MM.1S (cell line): Measurements from ENCODE around the gene LRMDA.

Experiments
- DNase-seq: peaks from one replicate; pipeline ENCODE4 v3.0.0-alpha.2; 2015
- H2AFZ ChIP-seq: fragments of 300-600 bp; sonication (generic); 2 replicates; pipeline ENCODE4 v1.6.0; 2016; ENCODE audit warnings: antibody characterized with exemption, low read length
- H3F3A ChIP-seq: fragments of 300-600 bp; sonication (generic); 2 replicates; pipeline ENCODE4 v1.6.1; 2016; ENCODE audit warnings: mild to moderate bottlenecking, antibody characterized with exemption, low read length, moderate library complexity, mixed read lengths; ENCODE audit not compliant: insufficient read depth
- H3K27ac ChIP-seq: fragments of 300-600 bp; sonication (generic); 2 replicates; pipeline ENCODE4 v1.5.1; 2016; ENCODE audit warnings: mild to moderate bottlenecking, low read length
- H3K27me3 ChIP-seq: fragments of 300-600 bp; sonication (generic); replicated peaks from 2 replicates; pipeline ENCODE4 v1.6.0; 2016; ENCODE audit warnings: low read length; ENCODE audit not compliant: insufficient read depth
- H3K36me3 ChIP-seq: fragments of 300-600 bp; sonication (generic); replicated peaks from 2 replicates; pipeline ENCODE4 v1.6.1; 2016; ENCODE audit warnings: mild to moderate bottlenecking, low read length, mixed read lengths; ENCODE audit not compliant: insufficient read depth
- H3K4me1 ChIP-seq: fragments of 300-600 bp; sonication (generic); 2 replicates; pipeline ENCODE4 v1.6.1; 2016; ENCODE audit warnings: low read length, mixed read lengths
- H3K4me2 ChIP-seq: fragments of 300-600 bp; sonication (generic); 2 replicates; pipeline ENCODE4 v1.6.0; 2016; ENCODE audit warnings: low read depth, low read length
- H3K4me3 ChIP-seq: fragments of 300-600 bp; sonication (generic); 2 replicates; pipeline ENCODE4 v1.5.1; 2016; ENCODE audit warnings: low read length, mixed read lengths
- H3K79me2 ChIP-seq: fragments of 300-600 bp; sonication (generic); 2 replicates; pipeline ENCODE4 v1.6.1; 2016; ENCODE audit warnings: mixed run types, low read length, mixed read lengths
- H3K9ac ChIP-seq: fragments of 300-600 bp; sonication (generic); 2 replicates; pipeline ENCODE4 v1.6.1; 2016; ENCODE audit warnings: low read length, mixed read lengths
- H3K9me2 ChIP-seq: fragments of 300-600 bp; sonication (generic); replicated peaks from 2 replicates; pipeline ENCODE4 v1.6.1; 2016; ENCODE audit warnings: mild to moderate bottlenecking, low read length, mixed read lengths; ENCODE audit not compliant: insufficient read depth
- H3K9me3 ChIP-seq: fragments of 300-600 bp; sonication (generic); replicated peaks from 2 replicates; pipeline ENCODE4 v1.6.1; 2016; ENCODE audit warnings: mild to moderate bottlenecking, low read length, mixed read lengths; ENCODE audit not compliant: insufficient read depth
- H4K20me1 ChIP-seq: fragments of 300-600 bp; sonication (generic); 2 replicates; pipeline ENCODE4 v1.6.1; 2016; ENCODE audit warnings: mild to moderate bottlenecking, low read length, moderate library complexity, mixed read lengths; ENCODE audit not compliant: insufficient read depth
- EZH2 ChIP-seq: fragments of 300-600 bp; sonication (generic); optimal IDR thresholded peaks from 2 replicates; pipeline ENCODE3; 2017; ENCODE audit warnings: low read depth, mild to moderate bottlenecking, antibody characterized with exemption, low read length, mixed read lengths
- EZH2phosphoT487 ChIP-seq: fragments of 300-600 bp; sonication (generic); IDR thresholded peaks from 2 replicates; pipeline ENCODE4 v1.6.1; 2018; ENCODE audit warnings: antibody characterized with exemption, low read length
- TF ChIP-seq, protein P1 (sequence below): fragments of 300-600 bp; sonication (generic); IDR thresholded peaks from 2 replicates; pipeline ENCODE4 v1.5.1; 2016; ENCODE audit warnings: antibody characterized with exemption, low read length, mixed read lengths

LRMDA gene

DNA sequence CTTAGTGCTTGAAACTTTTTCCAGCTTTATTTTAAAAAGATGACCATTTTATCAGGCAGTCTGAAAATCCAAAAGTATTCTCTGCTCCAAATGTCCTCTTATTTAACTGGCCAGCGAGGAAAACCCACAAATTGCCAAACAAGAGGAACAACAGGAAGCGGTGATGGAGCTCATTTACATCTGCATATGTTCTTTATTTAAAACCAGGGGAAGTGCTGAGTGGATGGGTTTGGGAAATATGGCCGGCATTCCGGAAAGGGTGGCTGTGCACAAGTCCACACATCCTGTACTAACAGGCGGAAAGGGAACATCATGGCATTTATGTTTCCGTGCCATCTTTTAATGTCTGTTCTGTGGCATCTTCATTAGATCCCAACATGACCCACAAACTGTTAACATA lies 974.5 kb downstream of the LRMDA start:
- Histone ChIP-seq H3K4me2 (no peak overlapping the region), H3K9ac (no peak overlapping the region), H3K9me2 (no peaks in the 10 kb centered on the region), H3K9me3 (no peaks in the 10 kb centered on the region), H4K20me1 (no peaks in the 10 kb centered on the region), H3K27me3 (no peaks in the 10 kb centered on the region), H3K79me2 (no peaks in the 10 kb centered on the region), H3K36me3 (no peaks in the 10 kb centered on the region), H2AFZ (no peak overlapping the region), H3K4me1 (no peaks in the 10 kb centered on the region), H3F3A (no peaks in the 10 kb centered on the region), H3K27ac (no peak overlapping the region), H3K4me3 (no peak overlapping the region)
- DNase-seq: no peak
- TF ChIP-seq, protein P1, sequence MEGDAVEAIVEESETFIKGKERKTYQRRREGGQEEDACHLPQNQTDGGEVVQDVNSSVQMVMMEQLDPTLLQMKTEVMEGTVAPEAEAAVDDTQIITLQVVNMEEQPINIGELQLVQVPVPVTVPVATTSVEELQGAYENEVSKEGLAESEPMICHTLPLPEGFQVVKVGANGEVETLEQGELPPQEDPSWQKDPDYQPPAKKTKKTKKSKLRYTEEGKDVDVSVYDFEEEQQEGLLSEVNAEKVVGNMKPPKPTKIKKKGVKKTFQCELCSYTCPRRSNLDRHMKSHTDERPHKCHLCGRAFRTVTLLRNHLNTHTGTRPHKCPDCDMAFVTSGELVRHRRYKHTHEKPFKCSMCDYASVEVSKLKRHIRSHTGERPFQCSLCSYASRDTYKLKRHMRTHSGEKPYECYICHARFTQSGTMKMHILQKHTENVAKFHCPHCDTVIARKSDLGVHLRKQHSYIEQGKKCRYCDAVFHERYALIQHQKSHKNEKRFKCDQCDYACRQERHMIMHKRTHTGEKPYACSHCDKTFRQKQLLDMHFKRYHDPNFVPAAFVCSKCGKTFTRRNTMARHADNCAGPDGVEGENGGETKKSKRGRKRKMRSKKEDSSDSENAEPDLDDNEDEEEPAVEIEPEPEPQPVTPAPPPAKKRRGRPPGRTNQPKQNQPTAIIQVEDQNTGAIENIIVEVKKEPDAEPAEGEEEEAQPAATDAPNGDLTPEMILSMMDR: no peak
- TF ChIP-seq EZH2: no peak
- TF ChIP-seq EZH2phosphoT487: no peak

DNA sequence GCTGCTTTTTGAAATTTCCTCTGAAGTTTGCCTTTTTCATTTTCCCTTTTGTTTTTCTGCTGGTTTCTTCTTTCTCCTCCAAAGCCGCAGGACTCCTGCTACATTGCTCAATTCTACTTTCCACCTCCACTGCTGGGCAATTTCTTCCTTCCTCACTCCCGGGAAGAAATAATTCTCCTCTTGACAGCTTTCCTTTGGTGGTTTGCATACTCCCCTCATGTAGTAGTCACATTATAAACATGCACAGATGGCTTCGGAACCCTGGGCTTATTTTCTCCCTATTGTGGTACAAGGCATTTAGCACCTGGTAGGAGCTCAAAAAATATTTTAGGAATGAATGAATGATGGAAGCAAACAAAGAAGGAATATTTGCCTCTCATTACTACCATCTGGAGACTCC lies 977.2 kb downstream of the LRMDA start:
- H3K36me3 ChIP-seq: no peaks in the 10 kb centered on the region
- H4K20me1 ChIP-seq: no peaks in the 10 kb centered on the region
- H3K9me3 ChIP-seq: no peaks in the 10 kb centered on the region
- no peak overlapping the region for H2AFZ ChIP-seq
- TF ChIP-seq, protein P1: no peak
- TF ChIP-seq EZH2 (no peak), EZH2phosphoT487 (no peak)
- H3K27me3 ChIP-seq: no peaks in the 10 kb centered on the region
- no peak overlapping the region for H3K4me2 ChIP-seq
- no peak overlapping the region for H3K27ac ChIP-seq
- no peak for DNase-seq
- no peaks in the 10 kb centered on the region for H3K4me1 ChIP-seq
- no peak overlapping the region for H3K4me3 ChIP-seq
- H3K9ac ChIP-seq: no peak overlapping the region
- no peaks in the 10 kb centered on the region for H3F3A ChIP-seq
- no peaks in the 10 kb centered on the region for H3K9me2 ChIP-seq
- H3K79me2 ChIP-seq: no peaks in the 10 kb centered on the region

DNA sequence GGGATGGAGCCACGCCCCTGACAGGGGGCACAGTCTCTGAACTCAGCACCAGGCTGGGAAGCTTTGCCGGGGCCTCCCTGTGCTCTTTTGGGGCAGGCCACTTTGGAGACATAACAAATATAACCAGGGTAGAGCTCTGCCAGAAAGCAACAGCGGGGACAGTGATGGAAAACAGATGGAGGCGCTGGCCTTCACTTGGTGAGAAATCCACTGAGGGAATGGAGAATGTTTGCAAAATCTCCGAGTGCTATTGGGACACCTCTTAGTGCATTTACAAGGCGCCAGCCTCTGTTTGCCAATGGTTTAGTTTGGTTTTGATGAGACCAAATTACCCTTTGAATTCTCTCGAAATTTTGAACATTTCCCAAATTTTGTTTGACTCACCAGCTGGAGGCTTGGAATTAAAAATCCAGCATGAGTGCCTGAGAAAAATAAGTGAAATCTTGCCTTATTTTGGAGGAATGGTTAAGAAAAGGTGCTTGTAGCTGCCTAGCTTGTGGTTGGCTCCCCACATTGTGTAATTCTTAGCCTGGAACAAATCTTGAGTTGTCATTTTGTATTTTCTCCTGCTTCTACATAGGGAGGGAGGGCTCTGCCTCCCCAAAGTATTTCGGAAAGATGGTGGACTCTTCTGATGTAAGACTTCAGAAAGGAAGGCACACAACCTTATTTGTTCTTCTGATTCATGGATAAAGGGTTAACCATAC lies 980.5 kb downstream of the LRMDA start:
- H3K4me2 ChIP-seq: no peak overlapping the region
- no peaks in the 10 kb centered on the region for H3K27me3 ChIP-seq
- no peaks in the 10 kb centered on the region for H3K4me1 ChIP-seq
- no peaks in the 10 kb centered on the region for H3K36me3 ChIP-seq
- no peak for DNase-seq
- no peak overlapping the region for H3K9ac ChIP-seq
- H3K9me2 ChIP-seq: no peaks in the 10 kb centered on the region
- H4K20me1 ChIP-seq: no peaks in the 10 kb centered on the region
- no peaks in the 10 kb centered on the region for H3F3A ChIP-seq
- TF ChIP-seq, protein P1: no peak
- TF ChIP-seq EZH2phosphoT487 (no peak), EZH2 (no peak)
- H2AFZ ChIP-seq: no peak overlapping the region
- no peaks in the 10 kb centered on the region for H3K9me3 ChIP-seq
- H3K4me3 ChIP-seq: no peak overlapping the region
- H3K79me2 ChIP-seq: no peaks in the 10 kb centered on the region
- H3K27ac ChIP-seq: no peak overlapping the region
